Fibroblast of the conjunctiva (primary cell): ENCODE measurements around the gene STEAP4.
"Not testable (repeated sequence)": the region's sequence is repeated elsewhere in the genome, so short reads cannot be mapped to it uniquely, and the experiment has no call there.

Source experiments
- DNase-seq: peaks from one replicate; pipeline ENCODE4 v3.0.0-alpha.2; 2010; ENCODE audit warnings: low read depth

STEAP4 gene

GRCh38 chr7:88268051-88268450, 38.6 kb downstream of the STEAP4 start:
- DNase-seq = no peak

- DNase-seq = no peak
These were observed 39.3 kb downstream of the STEAP4 start for GRCh38 chr7:88267421-88267820.

- DNase-seq = not testable (repeated sequence)
These were observed 41.7 kb downstream of the STEAP4 start for GRCh38 chr7:88264987-88265386.

GRCh38 chr7:88262562-88262961, 44.1 kb downstream of the STEAP4 start:
- DNase-seq = no peak

GRCh38 chr7:88260719-88261118, 46.0 kb downstream of the STEAP4 start:
- no peak for DNase-seq

- DNase-seq = no peak
These were observed 46.9 kb downstream of the STEAP4 start for GRCh38 chr7:88259656-88260380.

GRCh38 chr7:88258296-88258695, 48.4 kb downstream of the STEAP4 start:
- DNase-seq = not testable (repeated sequence)

- DNase-seq = no peak
These were observed 49.8 kb downstream of the STEAP4 start for GRCh38 chr7:88256906-88257305.

GRCh38 chr7:88254721-88255424, 51.8 kb downstream of the STEAP4 start:
- DNase-seq = no peak

GRCh38 chr7:88253640-88254039, 53.1 kb downstream of the STEAP4 start:
- no peak for DNase-seq

GRCh38 chr7:88244258-88244657, 62.4 kb downstream of the STEAP4 start:
- DNase-seq = no peak

- DNase-seq = peak; percentile 64
These were observed 63.3 kb downstream of the STEAP4 start for GRCh38 chr7:88243345-88243909.

GRCh38 chr7:88239852-88240251, 66.8 kb downstream of the STEAP4 start:
- DNase-seq = no peak

GRCh38 chr7:88233828-88234227, 72.9 kb downstream of the STEAP4 start:
- no peak for DNase-seq

GRCh38 chr7:88230646-88231045, 76.0 kb downstream of the STEAP4 start:
- no peak for DNase-seq

- no peak for DNase-seq
These were observed 77.2 kb downstream of the STEAP4 start for GRCh38 chr7:88229302-88229995.

- DNase-seq = peak; percentile 63
These were observed 79.7 kb downstream of the STEAP4 start for GRCh38 chr7:88226886-88227516.

GRCh38 chr7:88226201-88226600, 80.5 kb downstream of the STEAP4 start:
- no peak for DNase-seq

GRCh38 chr7:88224601-88225275, 82.0 kb downstream of the STEAP4 start:
- DNase-seq = no peak

- DNase-seq = no peak
These were observed 83.4 kb downstream of the STEAP4 start for GRCh38 chr7:88223265-88223664.
